ENCODE results near the gene HNRNPLL. TPM values are rescaled to one million over a fixed set of nuclear protein-coding genes. Genes with fewer than 3 reads are reported as not detected.

The HNRNPLL gene
- polyA plus RNA-seq, 1 donor: 32.0 TPM

DNA sequence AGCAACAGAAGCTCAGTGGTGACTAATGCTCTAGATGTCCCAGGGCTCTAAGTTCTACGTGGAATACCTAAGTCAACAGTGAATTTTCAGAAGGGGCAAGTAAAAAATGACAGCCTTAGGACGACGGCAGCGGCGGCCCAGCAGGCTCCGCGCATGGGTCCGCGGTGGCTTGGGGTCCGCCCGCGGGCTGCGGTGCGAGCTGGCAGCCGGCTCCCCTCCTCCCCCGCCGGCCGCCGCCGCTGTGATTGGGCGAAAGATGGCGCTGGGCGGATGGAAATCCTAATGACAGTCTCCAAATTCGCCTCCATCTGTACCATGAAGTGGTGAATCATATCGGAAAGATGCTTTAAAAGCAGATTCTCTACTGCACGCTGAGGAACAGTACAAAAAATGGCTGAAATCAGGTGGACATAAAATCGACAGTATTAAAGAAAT, 74.7 kb downstream of the HNRNPLL start:
- no peak for DNase-seq (ENCODE audit: low read depth)

DNA sequence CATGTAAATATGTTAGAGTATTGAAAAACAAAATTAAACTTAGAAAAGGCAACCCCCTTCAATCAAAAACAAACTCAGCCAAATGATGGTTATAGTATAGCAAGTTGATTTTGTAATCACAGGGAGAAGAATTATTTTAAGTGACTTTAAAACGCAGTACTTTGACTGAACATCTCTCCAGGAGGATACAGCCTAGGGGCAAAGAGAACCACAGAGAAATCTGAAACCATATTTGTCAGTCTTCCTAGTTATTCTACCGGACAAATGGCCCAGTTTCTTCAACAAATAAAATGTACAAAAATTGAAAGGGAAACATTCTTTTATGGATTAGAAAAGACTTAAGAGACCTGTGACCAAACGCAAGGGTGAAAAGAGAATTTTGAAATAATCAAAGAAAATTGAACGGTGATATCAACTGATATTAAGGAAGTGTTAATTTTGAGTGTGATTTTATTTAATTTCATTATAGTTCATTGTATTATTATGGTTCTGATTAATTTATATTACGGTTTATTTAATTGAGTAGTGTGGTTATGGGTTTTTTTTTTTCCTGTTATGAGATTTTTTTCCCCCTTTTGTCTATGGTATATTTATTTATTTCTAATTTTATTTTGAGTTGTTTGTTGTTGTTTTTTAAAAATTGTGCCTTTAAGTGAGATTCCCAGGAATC, 75.3 kb downstream of the HNRNPLL start:
- DNase-seq (ENCODE audit: low read depth): no peak

DNA sequence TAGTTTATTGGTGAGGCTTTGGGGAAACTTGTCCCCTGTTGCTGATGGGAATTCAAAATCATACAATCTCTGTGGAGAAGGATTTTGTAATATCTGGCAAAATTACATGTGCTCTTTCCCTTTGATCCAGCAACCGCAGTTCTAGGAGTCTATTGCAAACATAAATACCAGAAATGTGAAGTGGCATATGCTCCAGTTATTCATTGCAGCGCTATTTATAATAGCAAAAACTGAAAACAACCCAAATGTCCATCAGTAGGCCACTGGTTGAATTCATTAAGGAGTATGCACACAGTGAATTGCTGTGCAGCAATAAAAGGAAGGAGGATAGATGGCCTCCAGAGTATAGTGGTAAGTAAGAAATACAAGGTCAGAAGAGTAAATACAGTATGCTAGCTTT, 76.5 kb downstream of the HNRNPLL start:
- DNase-seq (ENCODE audit: low read depth): no peak

DNA sequence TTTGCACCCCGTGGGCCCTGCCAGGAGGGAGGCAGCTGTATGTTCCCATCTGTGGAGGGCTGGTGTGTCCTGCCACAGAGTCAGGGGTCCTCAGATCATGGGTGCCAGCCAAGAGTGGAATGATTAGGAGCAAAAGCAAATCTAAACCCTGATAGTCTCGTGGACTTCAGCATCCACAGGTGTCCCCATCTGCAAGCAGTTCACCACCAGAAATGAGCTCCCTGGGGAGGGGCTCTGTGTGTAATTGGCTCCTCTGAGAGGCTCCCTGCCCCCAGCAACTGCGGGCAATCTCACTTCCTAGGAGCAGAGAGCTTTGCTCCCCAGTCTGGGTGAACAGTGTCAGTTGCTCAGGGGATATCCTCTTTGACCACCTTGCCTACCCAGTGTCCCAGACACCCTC, 78.1 kb downstream of the HNRNPLL start:
- no peak for DNase-seq (ENCODE audit: low read depth)

DNA sequence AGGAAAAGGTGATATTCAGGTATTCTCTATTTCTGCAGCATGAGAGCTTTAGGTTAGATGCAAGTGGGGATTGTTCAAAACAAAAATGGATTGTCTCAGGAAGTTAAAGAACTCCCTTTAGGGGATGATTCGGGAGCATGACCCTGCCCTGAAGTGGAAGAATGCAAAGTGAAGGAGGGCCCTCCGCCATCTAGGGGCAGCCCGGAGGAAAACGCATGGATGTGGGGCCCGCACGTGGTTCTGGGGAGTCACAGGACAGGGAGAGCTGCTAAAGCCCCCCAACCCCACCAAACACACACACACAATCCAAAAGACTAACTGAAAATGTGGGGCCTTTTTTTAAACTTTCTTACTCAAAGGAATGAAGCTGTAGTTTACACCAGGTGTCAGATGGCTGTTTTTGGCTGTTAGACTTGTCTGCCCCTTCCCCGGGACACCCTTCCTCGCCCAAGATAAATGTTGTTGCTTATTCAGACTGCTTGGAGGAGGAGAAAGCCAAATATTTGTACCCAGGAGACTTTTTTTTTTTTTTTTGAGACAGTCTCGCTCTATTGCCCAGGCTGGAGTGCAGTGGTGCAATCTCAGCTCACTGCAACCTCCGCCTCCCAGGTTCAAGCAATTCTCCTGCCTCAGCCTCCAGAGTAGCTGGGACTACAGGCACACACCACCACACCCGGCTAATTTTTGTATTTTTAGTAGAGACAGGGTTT, 78.8 kb downstream of the HNRNPLL start:
- DNase-seq (ENCODE audit: low read depth): no peak

DNA sequence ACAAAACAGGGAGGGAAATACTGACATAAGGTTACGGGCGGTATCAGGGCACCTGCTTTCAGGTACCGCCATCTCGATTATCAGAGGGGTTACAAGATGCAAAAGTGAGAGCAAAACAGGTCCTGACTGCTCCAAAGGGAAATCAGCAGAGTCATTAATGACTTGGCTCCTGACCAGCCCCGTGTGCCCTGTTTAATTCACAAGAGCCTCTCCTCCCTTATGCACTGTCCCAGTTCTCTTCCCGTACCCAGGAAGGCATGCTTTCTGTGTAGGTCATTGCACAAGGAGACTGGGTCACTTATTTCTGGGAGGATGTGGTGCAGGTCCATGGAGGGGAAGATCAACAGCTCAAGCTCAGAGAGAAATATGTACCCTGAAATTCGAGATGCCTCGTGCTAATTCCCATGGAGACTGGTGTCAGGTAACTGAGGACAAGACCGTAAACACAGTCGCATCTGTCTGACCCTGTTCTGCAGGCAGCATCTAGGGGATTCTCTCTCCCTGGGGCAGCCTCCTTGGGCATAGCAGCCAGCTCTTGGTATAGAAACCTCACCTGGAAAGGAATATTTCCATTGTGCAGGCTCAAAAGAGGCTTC, 79.9 kb downstream of the HNRNPLL start:
- DNase-seq (ENCODE audit: low read depth): no peak

DNA sequence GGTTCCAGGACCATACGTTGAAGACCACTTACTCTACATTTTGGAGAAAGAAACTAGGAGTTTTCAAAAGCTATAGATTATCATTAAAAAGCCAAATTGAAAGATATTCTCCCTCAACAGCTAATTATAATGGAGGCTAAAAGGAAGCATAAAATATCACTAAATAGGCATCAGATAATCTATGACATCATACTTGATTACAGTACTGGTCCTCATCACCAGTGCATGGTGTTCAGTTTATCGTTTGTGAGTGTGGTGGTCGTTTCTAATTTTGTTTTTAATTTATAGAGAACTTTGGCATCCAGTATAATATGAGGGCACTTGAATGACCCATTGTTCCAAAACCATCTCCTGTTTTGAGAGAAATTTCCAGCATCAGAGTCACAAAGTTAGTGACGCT, 80.9 kb downstream of the HNRNPLL start:
- DNase-seq (ENCODE audit: low read depth): no peak

DNA sequence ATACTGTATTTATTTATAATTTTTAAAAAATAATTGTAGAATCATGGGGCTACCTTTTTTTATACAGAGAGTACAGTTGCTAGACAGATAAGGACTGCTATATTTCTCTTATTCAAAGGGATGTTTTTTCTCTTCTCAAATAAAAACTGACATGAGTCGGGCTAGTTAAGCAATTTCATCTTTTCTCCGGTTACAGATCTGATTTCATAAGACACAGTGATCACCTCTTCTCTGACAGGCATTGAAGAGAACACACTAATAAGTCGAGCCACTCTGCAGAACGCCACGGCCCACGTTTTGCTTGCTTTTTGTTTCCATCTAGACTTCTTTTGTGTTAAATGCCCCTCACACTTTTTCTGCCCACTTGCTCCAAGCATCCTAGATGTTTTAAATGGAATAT, 85.4 kb downstream of the HNRNPLL start:
- no peak for DNase-seq (ENCODE audit: low read depth)

DNA sequence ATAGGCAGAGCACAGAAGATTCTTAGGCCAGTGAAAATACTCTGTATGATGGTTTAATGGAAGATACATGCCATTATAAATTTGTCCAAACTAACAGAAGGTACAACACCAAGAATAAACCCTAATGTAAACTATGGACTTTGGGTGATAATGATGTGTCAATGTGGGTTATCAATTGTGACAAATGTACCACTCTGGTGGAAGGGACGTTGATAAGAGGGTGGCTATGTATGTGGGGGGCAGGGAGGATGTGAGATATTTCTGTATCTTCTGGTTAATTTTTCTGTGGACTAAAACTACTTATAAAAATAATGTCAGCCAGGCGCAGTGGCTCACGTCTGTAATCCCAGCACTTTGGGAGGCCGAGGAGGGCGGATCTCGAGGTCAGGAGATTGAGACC, 86.2 kb downstream of the HNRNPLL start:
- DNase-seq (ENCODE audit: low read depth): no peak

DNA sequence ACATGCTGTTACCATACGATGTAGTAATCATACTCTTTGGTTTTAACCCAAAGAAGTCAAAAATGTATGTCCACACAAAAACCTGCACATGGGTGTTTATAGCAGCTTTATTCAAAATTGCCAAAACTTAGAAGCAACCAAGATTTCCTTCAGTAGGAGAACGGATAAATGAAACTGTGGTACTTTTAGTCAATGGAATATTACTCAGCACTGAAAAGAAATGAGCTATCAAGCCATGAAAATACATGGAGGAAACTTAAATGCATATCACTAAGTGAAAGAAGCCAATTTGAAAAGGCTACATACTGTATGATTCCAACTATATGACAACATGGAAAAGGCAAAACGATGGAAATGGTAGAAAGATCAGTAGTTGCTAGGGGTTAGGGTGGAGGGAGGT, 86.6 kb downstream of the HNRNPLL start:
- no peak for DNase-seq (ENCODE audit: low read depth)

DNA sequence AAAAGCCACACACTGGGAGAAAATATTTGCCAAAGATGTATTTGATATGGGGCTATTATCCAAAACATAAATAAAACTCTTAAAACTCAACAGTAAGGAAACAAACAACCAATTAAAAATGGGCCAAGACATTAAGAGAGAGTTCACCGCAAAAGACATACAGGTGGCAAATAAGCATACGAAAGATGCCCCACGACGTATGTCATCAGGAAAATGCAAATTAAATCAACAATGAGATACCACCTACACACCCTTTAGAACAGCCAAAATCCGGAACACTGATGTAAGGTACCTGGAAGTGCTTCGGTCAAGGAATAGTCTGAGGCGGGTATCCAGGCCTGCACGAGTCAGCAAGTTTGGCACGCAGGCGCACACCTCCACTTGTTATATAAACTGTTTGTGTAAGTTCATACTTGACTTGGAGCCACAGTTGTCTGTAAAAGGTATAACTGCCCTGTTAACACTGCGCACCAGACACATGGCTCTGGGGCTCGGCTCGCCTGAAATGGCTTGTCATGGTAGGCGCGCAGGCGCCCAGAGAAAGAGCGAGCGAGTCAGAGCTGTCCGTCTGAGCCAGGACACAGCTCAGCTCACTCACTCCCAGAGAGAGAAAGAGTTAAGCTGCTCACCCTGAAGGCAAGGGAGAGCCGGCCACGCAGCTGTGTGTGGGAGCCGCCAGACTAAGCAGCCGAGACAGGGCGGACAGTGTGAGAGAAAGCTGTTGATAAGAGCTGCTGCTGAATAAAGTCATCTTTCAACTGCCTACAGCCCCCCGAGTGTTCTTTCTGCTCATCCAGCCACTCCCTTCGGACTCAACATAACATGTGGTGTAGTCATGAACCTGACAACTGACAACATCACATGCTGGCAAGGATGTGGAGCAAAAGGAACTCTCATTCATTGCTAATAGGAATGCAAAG, 87.3 kb downstream of the HNRNPLL start:
- DNase-seq (ENCODE audit: low read depth): no peak

DNA sequence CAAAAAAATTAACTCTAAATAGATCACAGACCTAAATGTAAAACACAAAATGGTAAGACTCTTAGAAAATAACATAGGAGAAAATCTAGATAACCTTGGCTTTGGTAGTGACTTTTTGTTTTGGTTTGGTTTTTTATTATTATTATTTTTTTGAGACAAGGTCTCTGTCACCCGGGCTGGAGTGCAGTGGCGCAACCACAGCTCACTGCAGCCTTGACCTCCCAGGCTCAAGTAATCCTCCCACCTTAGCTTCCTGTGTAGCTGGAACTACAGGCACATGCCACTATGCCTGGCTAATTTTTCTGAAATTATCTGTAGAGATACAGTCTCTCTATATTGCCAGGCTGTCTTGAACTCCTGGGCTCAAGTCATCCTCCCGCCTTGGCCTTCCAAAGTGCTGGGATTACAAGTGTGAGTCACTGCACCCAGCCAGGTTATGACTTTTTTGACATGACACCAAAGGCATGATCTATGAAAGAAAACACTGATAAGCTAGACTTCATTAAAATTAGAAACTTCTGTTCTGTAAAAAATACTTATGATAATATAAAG, 88.0 kb downstream of the HNRNPLL start:
- DNase-seq (ENCODE audit: low read depth): no peak

DNA sequence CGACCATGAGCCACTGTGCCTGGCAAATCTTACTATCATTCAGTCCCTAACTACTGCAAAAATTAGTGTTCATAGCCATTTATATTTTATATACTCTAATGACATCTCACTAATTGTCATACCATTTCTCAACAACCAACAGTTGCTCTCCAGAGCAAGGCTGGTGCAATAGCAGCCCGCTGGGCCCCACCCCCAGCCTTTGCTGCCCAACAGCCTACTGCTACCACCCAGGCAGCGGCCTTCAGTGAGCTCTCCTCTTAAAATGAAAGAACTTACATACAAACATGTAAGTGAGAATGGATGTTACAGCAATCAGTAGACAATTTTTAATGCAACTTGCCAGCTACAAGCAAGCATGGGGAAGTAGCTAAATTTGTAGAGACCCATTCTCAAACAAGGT, 90.5 kb downstream of the HNRNPLL start:
- DNase-seq (ENCODE audit: low read depth): no peak

Other genes starting within 250 kb of the HNRNPLL start
- gene ATL2, start 225.7 kb downstream of the HNRNPLL start, polyA plus RNA-seq (ENCODE audit: insufficient read length): 33.4 TPM
- 11.8 TPM for gene GALM, start 63.2 kb upstream of the HNRNPLL start, polyA plus RNA-seq (ENCODE audit: insufficient read length)
- gene SRSF7, start 148.4 kb upstream of the HNRNPLL start, polyA plus RNA-seq (ENCODE audit: insufficient read length): 101 TPM
- 13.0 TPM for gene GEMIN6, start 175.3 kb upstream of the HNRNPLL start, polyA plus RNA-seq (ENCODE audit: insufficient read length)

Data from forelimb muscle (tissue), 1 donor.